OCI-LY7 (cell line): ENCODE results near the gene HDAC4.

Experiments
- EZH2phosphoT487 ChIP-seq: fragments of 200-600 bp; sonication (generic); IDR thresholded peaks from 2 replicates; pipeline ENCODE4 v1.6.1; 2018; ENCODE audit warnings: low read depth, borderline replicate concordance, mild to moderate bottlenecking, mixed run types, antibody characterized with exemption, low read length, moderate library complexity, mixed read lengths
- TF ChIP-seq, protein P1 (sequence below): fragments of 200-600 bp; sonication (generic); conservative IDR thresholded peaks from 2 replicates; pipeline ENCODE4 v1.5.1; 2014; ENCODE audit warnings: mild to moderate bottlenecking, antibody characterized with exemption, low read length, moderate library complexity, mixed read lengths

DNA sequence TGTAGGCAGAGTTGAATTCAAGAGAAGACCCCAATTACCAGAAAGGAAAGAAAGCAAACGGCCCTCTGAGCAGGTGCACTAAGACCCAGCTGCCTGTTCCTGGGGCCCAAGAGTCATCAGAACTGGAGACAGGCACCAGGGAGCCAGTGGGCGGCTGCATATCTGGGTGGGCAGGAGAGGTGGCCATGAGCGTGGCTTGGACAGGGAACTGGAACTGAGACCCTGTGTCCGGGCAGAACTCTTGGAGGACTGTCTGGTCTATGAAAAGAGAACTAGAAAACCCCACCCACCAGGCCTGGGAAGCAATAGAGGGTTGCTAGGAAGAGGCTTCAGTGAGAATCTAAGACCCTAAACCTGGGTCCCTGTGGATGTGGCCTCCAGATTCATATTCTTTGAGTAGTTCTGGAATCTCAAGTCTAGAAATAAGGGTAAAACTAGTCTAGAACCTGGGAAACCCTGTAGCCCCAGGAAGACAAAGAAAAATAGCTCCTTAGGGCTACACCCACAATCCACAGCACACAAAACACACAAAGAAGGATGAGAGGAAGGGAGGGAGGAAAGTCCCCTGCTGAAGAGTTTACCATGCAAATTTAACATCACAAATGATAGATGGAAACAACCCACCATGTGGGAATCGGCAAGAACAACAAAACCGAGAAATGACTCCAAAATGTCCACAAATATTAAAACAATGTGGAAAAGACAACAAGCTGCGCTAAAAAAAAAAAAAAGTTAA is 147.0 kb downstream of the HDAC4 start:
- TF ChIP-seq, protein P1, sequence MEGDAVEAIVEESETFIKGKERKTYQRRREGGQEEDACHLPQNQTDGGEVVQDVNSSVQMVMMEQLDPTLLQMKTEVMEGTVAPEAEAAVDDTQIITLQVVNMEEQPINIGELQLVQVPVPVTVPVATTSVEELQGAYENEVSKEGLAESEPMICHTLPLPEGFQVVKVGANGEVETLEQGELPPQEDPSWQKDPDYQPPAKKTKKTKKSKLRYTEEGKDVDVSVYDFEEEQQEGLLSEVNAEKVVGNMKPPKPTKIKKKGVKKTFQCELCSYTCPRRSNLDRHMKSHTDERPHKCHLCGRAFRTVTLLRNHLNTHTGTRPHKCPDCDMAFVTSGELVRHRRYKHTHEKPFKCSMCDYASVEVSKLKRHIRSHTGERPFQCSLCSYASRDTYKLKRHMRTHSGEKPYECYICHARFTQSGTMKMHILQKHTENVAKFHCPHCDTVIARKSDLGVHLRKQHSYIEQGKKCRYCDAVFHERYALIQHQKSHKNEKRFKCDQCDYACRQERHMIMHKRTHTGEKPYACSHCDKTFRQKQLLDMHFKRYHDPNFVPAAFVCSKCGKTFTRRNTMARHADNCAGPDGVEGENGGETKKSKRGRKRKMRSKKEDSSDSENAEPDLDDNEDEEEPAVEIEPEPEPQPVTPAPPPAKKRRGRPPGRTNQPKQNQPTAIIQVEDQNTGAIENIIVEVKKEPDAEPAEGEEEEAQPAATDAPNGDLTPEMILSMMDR, result no peak
- TF ChIP-seq EZH2phosphoT487, result no peak
